ENCODE data around the gene TRMT1. TPM values are rescaled to one million over a fixed set of nuclear protein-coding genes. Genes with fewer than 3 reads are reported as not detected.
"Not testable (repeated sequence)": the region's sequence is repeated elsewhere in the genome, so short reads cannot be mapped to it uniquely, and the experiment has no call there.

TRMT1 gene
- total RNA-seq, 1 experiment from 2014 or later: 172 TPM

- H3K4me3 ChIP-seq: peak overlapping the region; percentile 92
- peaks cover 46% of the 10 kb centered on the region for H3K36me3 ChIP-seq
- no peaks in the 10 kb centered on the region for H3K27me3 ChIP-seq
- no peak for DNase-seq
- H3K9me3 ChIP-seq: no peaks in the 10 kb centered on the region
These were observed 35.9 kb upstream of the TRMT1 start for GRCh38 chr19:13152356-13152973.

DNA sequence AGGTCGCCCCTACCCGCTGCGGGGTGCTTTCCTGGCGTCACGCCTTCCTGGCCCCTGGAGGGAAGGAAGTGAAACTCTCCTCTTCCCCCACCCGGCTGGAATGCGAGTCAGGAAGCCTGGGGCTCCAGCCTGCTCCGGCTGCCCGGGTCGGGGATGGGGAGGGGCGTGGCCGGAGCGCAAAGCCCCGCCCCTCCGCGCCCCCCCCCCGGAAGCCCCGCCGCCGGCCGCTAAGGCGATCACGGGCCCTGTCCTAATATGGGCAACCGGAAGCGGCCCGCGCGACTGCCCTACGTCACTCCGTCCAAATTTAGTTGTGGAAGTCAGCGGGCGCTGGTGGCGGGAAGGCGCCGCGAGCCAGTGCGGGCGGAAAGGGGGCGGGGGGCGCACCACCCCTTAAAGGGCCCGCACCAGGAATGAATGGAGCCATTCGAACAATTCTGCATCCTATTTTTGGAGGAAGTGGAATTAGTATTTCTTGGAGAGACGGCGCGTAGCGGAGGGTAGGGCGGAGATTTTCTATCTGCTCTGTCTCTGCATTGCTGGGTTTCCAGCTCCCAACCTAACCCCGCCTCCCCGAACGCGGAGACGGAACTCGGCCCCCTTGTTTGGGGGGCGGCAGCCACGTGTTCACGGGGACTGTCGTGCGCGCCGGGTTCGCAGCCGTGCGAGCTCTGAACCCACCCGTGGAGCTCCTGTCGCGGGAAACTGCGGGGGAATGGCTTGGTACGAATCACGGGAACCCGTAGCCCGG lies 35.2 kb upstream of the TRMT1 start:
- peaks cover 53% of the 10 kb centered on the region for H3K36me3 ChIP-seq
- no peaks in the 10 kb centered on the region for H3K27me3 ChIP-seq
- peak overlapping the region; percentile 92 for H3K4me3 ChIP-seq
- DNase-seq: peak; percentile 100
- no peaks in the 10 kb centered on the region for H3K9me3 ChIP-seq

- no peak for DNase-seq
- H3K9me3 ChIP-seq: no peaks in the 10 kb centered on the region
- H3K27me3 ChIP-seq: no peaks in the 10 kb centered on the region
- peak overlapping the region; percentile 92 for H3K4me3 ChIP-seq
- peaks cover 54% of the 10 kb centered on the region for H3K36me3 ChIP-seq
These were observed 34.5 kb upstream of the TRMT1 start for GRCh38 chr19:13150931-13151604.

GRCh38 chr19:13150187-13150930 lies 33.8 kb upstream of the TRMT1 start, which contains the start of the genes IER2 and STX10:
Gene IER2 (plus strand): TSS chr19:13150411. CDS start chr19:13153187, 2,776 bp downstream.
Gene STX10 (minus strand): TSS chr19:13150375. CDS start chr19:13150173, 202 bp downstream.
- H3K36me3 ChIP-seq: peaks cover 52% of the 10 kb centered on the region
- peak within 1 kb of the TSS; percentile 92 for H3K4me3 ChIP-seq
- peak; percentile 100 for DNase-seq
- H3K27me3 ChIP-seq: no peaks in the 10 kb centered on the region
- no peaks in the 10 kb centered on the region for H3K9me3 ChIP-seq

GRCh38 chr19:13149628-13150186 lies 33.2 kb upstream of the TRMT1 start:
- no peaks in the 10 kb centered on the region for H3K27me3 ChIP-seq
- peaks cover 52% of the 10 kb centered on the region for H3K36me3 ChIP-seq
- peak; percentile 85 for DNase-seq
- H3K4me3 ChIP-seq: peak overlapping the region; percentile 92
- no peaks in the 10 kb centered on the region for H3K9me3 ChIP-seq

GRCh38 chr19:13149173-13149627 lies 32.7 kb upstream of the TRMT1 start:
- Histone ChIP-seq H3K4me3 (peak overlapping the region; percentile 92), H3K36me3 (peaks cover 52% of the 10 kb centered on the region)
- not testable (repeated sequence) for H3K27me3 ChIP-seq, H3K9me3 ChIP-seq, DNase-seq

DNA sequence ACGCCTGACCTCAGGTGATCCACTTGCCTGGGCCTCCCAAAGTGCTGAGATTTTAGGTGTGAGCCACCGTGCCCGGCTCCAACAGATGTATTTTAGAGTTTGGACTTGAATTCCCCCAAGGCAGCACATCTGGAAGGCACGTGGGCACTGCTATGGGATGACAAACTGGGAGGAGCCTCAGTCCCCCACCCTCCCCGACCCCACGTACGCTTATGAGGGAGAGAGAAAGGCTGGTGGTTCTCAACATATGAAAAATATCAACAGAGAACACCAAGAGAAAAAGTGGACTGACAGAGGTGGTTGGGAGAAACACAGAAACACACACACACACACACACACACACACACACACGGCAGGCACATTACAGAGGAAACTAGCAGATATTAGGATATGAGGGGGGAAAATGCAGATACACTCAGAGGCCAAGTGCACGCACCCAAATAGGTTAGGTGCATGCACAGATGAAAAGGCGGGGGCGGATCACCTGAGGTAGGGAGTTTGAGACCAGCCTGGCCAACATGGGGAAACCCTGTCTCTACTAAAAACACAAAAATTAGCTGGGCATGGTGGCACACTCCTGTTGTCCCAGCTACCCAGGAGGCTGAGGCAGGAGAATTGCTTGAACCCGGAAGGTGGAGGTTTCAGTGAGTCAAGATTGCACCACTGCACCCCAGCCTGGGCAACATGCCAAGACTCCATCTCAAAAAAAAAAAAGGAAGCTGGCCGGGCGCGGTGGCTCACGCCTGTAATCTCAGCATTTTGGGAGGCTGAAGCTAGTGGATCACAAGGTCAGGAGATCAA lies 30.4 kb upstream of the TRMT1 start:
- Histone ChIP-seq H3K36me3 (peaks cover 48% of the 10 kb centered on the region), H3K4me3 (no peak overlapping the region), H3K27me3 (no peaks in the 10 kb centered on the region), H3K9me3 (no peaks in the 10 kb centered on the region)
- no peak for DNase-seq

DNA sequence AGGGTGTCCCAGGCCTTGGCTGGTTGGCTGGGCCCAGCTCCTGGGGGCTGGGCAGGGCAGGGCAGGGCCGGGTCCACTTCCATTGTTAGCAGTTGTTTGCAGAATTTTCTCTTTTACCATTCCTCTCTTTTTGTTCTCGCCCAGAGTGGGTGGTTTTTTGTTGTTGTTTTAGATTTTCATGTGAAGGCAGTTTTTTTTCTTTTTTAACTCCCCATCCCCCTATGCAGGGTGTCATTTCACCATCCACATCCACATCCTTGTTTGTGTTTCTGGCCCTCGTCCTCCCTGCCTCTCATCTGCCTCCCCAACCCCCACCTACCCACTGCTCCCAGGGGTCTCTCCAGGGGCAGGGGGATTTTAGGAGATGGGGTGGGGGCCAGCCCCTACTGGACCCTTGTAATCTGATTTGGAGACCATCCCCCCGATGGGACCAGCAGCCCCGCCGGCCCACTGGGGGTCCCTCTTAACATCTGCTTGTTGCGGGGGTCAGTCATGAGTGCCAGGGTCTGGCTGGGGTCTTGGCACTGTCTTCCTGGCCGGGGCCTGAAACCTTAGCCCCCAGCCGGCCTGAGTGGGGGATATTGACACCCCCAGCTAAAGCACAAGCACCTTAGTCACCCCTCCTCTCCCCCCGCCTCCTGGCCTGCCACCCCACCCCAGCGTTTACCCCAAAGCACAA lies 23.2 kb upstream of the TRMT1 start:
- no peak for DNase-seq
- Histone ChIP-seq H3K9me3 (no peaks in the 10 kb centered on the region), H3K4me3 (no peak overlapping the region), H3K27me3 (no peaks in the 10 kb centered on the region), H3K36me3 (peaks cover 75% of the 10 kb centered on the region)

DNA sequence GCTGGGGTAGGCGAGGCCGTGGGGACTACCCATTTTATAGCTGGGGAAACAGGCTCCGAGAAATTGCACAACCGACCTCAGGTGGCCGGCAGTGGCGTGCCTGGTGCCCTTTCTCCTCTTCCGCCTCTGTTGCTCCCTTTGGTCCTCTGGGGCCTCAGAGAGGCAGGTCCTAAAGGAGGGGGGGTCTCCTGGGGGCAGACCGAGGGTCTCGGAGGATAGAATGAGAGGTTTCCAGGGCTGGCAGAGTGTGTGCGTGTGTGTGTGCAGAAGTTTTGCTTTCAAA lies 22.3 kb upstream of the TRMT1 start:
- DNase-seq: no peak
- no peaks in the 10 kb centered on the region for H3K9me3 ChIP-seq

GRCh38 chr19:13138171-13138915 lies 21.8 kb upstream of the TRMT1 start:
- Histone ChIP-seq H3K27me3 (no peaks in the 10 kb centered on the region), H3K9me3 (no peaks in the 10 kb centered on the region), H3K36me3 (peaks cover 77% of the 10 kb centered on the region), H3K4me3 (no peak overlapping the region)
- no peak for DNase-seq

More for the DNA sequence above, 22.3 kb upstream of the TRMT1 start:
- Histone ChIP-seq H3K4me3 (no peak overlapping the region), H3K27me3 (no peaks in the 10 kb centered on the region), H3K36me3 (peaks cover 75% of the 10 kb centered on the region)

DNA sequence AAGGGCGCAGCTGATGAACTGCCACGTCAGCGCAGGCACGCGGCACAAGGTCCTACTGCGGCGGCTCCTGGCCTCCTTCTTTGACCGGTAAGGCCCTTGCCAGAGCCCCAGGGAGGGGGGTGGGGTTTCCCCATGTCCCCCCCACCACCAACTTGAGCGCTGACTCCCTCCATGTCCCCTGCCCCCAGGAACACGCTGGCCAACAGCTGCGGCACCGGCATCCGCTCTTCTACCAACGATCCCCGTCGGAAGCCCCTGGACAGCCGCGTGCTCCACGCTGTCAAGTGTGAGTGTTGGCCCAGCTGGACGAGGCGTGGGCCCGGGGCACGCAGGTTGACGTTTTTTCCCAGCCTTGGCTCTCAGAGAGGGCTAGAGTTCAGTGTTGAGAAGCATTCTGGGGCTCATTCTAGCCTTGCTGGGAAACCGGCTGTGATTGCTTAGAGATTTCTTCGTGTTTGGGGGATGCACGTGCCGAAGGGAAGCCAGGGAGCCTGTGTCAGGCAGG lies 20.8 kb upstream of the TRMT1 start:
- DNase-seq: no peak
- H3K9me3 ChIP-seq: no peaks in the 10 kb centered on the region
- H3K4me3 ChIP-seq: no peak overlapping the region
- H3K27me3 ChIP-seq: no peaks in the 10 kb centered on the region
- peaks cover 81% of the 10 kb centered on the region for H3K36me3 ChIP-seq

DNA sequence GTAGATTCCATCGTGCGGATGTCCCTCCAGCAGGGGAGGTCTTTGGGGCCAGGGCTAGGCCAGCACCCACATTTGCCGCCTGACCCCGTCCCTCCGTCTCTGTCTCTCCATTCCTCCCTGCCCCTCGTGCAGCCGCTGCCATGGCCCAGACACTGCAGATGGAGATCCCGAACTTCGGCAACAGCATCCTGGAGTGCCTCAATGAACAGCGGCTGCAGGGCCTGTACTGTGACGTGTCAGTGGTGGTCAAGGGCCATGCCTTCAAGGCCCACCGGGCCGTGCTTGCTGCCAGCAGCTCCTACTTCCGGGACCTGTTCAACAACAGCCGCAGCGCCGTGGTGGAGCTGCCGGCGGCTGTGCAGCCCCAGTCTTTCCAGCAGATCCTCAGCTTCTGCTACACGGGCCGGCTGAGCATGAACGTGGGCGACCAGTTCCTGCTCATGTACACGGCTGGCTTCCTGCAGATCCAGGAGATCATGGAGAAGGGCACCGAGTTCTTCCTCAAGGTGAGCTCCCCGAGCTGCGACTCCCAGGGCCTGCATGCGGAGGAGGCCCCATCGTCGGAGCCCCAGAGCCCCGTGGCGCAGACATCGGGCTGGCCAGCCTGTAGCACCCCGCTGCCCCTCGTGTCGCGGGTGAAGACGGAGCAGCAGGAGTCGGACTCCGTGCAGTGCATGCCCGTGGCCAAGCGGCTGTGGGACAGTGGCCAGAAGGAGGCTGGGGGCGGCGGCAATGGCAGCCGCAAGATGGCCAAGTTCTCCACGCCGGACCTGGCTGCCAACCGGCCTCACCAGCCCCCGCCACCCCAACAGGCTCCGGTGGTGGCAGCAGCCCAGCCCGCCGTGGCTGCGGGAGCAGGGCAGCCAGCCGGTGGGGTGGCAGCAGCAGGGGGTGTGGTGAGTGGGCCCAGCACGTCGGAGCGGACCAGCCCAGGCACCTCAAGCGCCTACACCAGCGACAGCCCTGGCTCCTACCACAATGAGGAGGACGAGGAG lies 18.8 kb upstream of the TRMT1 start:
- Histone ChIP-seq H3K36me3 (peaks cover 84% of the 10 kb centered on the region), H3K9me3 (no peaks in the 10 kb centered on the region), H3K4me3 (no peak overlapping the region), H3K27me3 (no peaks in the 10 kb centered on the region)
- DNase-seq: no peak

GRCh38 chr19:13134626-13135025 lies 18.1 kb upstream of the TRMT1 start:
- peaks cover 89% of the 10 kb centered on the region for H3K36me3 ChIP-seq
- no peak overlapping the region for H3K4me3 ChIP-seq
- H3K27me3 ChIP-seq: no peaks in the 10 kb centered on the region
- no peaks in the 10 kb centered on the region for H3K9me3 ChIP-seq
- no peak for DNase-seq

Measured in MG63 (cell line).